Measurements from ENCODE around the gene TYW1. TPM values are rescaled to one million over a fixed set of nuclear protein-coding genes. Genes with fewer than 3 reads are reported as not detected.
"Not testable (repeated sequence)": the region's sequence is repeated elsewhere in the genome, so short reads cannot be mapped to it uniquely, and the experiment has no call there.

TYW1 gene
- total and polyA plus RNA-seq, 2 of the 4 experiments (the other 2 are of a cell fraction): 10.7 to 23.7 TPM

- H3K4me3 ChIP-seq (ENCODE audit: insufficient read depth, low read depth, low read length); H4K5ac ChIP-seq (ENCODE audit: low read depth, low read length); BruUV-seq (replicated peaks); H3K9me1 ChIP-seq (ENCODE audit: insufficient read depth, low read length); H3K27me3 ChIP-seq (ENCODE audit: control insufficient read depth, insufficient read depth, low read length); POLR2A ChIA-PET (ENCODE audit: unreplicated experiment); H3K23ac ChIP-seq (ENCODE audit: low read depth, low read length); H4K20me1 ChIP-seq (ENCODE audit: insufficient read depth, low read length); H4K8ac ChIP-seq (ENCODE audit: low read depth in 2 of 2, low read length in 2 of 2); H3K4me2 ChIP-seq (ENCODE audit: low read depth, low read length); H2BK5ac ChIP-seq (ENCODE audit: low read depth, low read length, poor library complexity, severe bottlenecking); intact Hi-C loops (cut with micrococcal nuclease); H3K14ac ChIP-seq (replicated peaks; ENCODE audit: low read depth, low read length); H2AK9ac ChIP-seq (replicated peaks; ENCODE audit: low read depth, low read length, poor library complexity); H2BK15ac ChIP-seq (ENCODE audit: low read depth, low read length); H3K9ac ChIP-seq (ENCODE audit: low read depth, low read length); ATAC-seq (ENCODE audit: low read depth); H4K91ac ChIP-seq (ENCODE audit: insufficient read depth, low read depth, low read length); DNase-seq; H3K18ac ChIP-seq (ENCODE audit: low read depth, low read length); in situ Hi-C loops (cut with MboI; ENCODE audit: low sequenced_read_pairs); H3K56ac ChIP-seq (ENCODE audit: extremely low read depth, insufficient read depth, low read length); H3K36me3 ChIP-seq (ENCODE audit: control insufficient read depth, insufficient read depth, low read length); H3K4me1 ChIP-seq (ENCODE audit: control insufficient read depth, insufficient read depth, low read length); H3K4ac ChIP-seq (ENCODE audit: low read depth, low read length); H2AFZ ChIP-seq (replicated peaks; ENCODE audit: low read length, poor library complexity); H2BK120ac ChIP-seq (ENCODE audit: low read depth, low read length); H3K9me3 ChIP-seq (ENCODE audit: control insufficient read depth, insufficient read depth, low read length); dilution Hi-C loops (cut with HindIII; ENCODE audit: low sequenced_read_pairs, unreplicated experiment); H2BK20ac ChIP-seq (ENCODE audit: low read depth, low read length); H3K27ac ChIP-seq (ENCODE audit: insufficient read depth, low read length); H2AK5ac ChIP-seq (ENCODE audit: low read depth, low read length): not testable (repeated sequence)
- WGBS, 2 experiments (ENCODE audit: extremely low coverage in 2 of 2, insufficient read length in 1 of 2): no CpG with 5 or more reads among the region's 2 CpGs
- CTCF ChIA-PET: interaction anchor here (0.6 kb wide), 1 partner anchor 73 kb away, joined by 3 read pairs; no protein-coding TSS in a partner anchor
- peaks cover 8 to 13% of the 10 kb centered on the region in 2 experiments; a peak in 3 of 4 replicates for H3K79me1 ChIP-seq (ENCODE audit: low read depth in 1 of 2, low read length in 2 of 2)
Measured at GRCh38 chr7:67046819-67047218, 50.2 kb downstream of the TYW1 start.

- H3K4me1 ChIP-seq (ENCODE audit: control insufficient read depth, insufficient read depth, low read length); H3K4ac ChIP-seq (ENCODE audit: low read depth, low read length); H3K18ac ChIP-seq (ENCODE audit: low read depth, low read length); H2BK120ac ChIP-seq (ENCODE audit: low read depth, low read length); CTCF ChIA-PET; H3K9me3 ChIP-seq (ENCODE audit: control insufficient read depth, insufficient read depth, low read length); in situ Hi-C loops (cut with MboI; ENCODE audit: low sequenced_read_pairs); POLR2A ChIA-PET (ENCODE audit: unreplicated experiment); H3K4me2 ChIP-seq (ENCODE audit: low read depth, low read length); H4K5ac ChIP-seq (ENCODE audit: low read depth, low read length); BruUV-seq (replicated peaks); H3K79me1 ChIP-seq (ENCODE audit: low read depth in 1 of 2, low read length in 2 of 2); H3K9ac ChIP-seq (ENCODE audit: low read depth, low read length); H3K4me3 ChIP-seq (ENCODE audit: insufficient read depth, low read depth, low read length); H3K14ac ChIP-seq (replicated peaks; ENCODE audit: low read depth, low read length); H3K9me1 ChIP-seq (ENCODE audit: insufficient read depth, low read length); H4K20me1 ChIP-seq (ENCODE audit: insufficient read depth, low read length); H4K91ac ChIP-seq (ENCODE audit: insufficient read depth, low read depth, low read length); H3K23ac ChIP-seq (ENCODE audit: low read depth, low read length); H2AK5ac ChIP-seq (ENCODE audit: low read depth, low read length); H2AK9ac ChIP-seq (replicated peaks; ENCODE audit: low read depth, low read length, poor library complexity); H3K27ac ChIP-seq (ENCODE audit: insufficient read depth, low read length); DNase-seq; ATAC-seq (ENCODE audit: low read depth); H2BK5ac ChIP-seq (ENCODE audit: low read depth, low read length, poor library complexity, severe bottlenecking); H2BK15ac ChIP-seq (ENCODE audit: low read depth, low read length); H3K27me3 ChIP-seq (ENCODE audit: control insufficient read depth, insufficient read depth, low read length); H4K8ac ChIP-seq (ENCODE audit: low read depth in 2 of 2, low read length in 2 of 2); H2BK20ac ChIP-seq (ENCODE audit: low read depth, low read length); H3K36me3 ChIP-seq (ENCODE audit: control insufficient read depth, insufficient read depth, low read length); dilution Hi-C loops (cut with HindIII; ENCODE audit: low sequenced_read_pairs, unreplicated experiment); intact Hi-C loops (cut with micrococcal nuclease); H2AFZ ChIP-seq (replicated peaks; ENCODE audit: low read length, poor library complexity); H3K56ac ChIP-seq (ENCODE audit: extremely low read depth, insufficient read depth, low read length): not testable (repeated sequence)
- WGBS, 2 experiments (ENCODE audit: extremely low coverage in 2 of 2, insufficient read length in 1 of 2): no CpG with 5 or more reads among the region's 2 CpGs
Measured at GRCh38 chr7:67049908-67050307, 53.3 kb downstream of the TYW1 start.
